ENCODE results near the gene CDCA8. TPM values are rescaled to one million over a fixed set of nuclear protein-coding genes. Genes with fewer than 3 reads are reported as not detected.

Gene CDCA8
- polyA plus RNA-seq, 2 of the 4 experiments (the other 2 are of a cell fraction) = 26.8 to 32.1 TPM

- 56% methylated on average over 9 of the region's 15 CpGs for WGBS (ENCODE audit: missing lambda C conversion rate)
- Histone ChIP-seq H3K9me3 (no peaks in the 10 kb centered on the region), H3K4me3 (no peak overlapping the region), H3K27ac (no peak overlapping the region), H3K4me1 (no peaks in the 10 kb centered on the region), H3K4me2 (no peak overlapping the region)
- no peak for DNase-seq (ENCODE audit: low read depth in 1 of 2, low spot score in 1 of 2)
- ChIA-PET CTCF (interaction anchor here (1.6 kb wide), 1 partner anchor 16 kb away, joined by 3 read pairs; no protein-coding TSS in a partner anchor), POLR2A (no interaction called here)
- TF ChIP-seq, protein P1, sequence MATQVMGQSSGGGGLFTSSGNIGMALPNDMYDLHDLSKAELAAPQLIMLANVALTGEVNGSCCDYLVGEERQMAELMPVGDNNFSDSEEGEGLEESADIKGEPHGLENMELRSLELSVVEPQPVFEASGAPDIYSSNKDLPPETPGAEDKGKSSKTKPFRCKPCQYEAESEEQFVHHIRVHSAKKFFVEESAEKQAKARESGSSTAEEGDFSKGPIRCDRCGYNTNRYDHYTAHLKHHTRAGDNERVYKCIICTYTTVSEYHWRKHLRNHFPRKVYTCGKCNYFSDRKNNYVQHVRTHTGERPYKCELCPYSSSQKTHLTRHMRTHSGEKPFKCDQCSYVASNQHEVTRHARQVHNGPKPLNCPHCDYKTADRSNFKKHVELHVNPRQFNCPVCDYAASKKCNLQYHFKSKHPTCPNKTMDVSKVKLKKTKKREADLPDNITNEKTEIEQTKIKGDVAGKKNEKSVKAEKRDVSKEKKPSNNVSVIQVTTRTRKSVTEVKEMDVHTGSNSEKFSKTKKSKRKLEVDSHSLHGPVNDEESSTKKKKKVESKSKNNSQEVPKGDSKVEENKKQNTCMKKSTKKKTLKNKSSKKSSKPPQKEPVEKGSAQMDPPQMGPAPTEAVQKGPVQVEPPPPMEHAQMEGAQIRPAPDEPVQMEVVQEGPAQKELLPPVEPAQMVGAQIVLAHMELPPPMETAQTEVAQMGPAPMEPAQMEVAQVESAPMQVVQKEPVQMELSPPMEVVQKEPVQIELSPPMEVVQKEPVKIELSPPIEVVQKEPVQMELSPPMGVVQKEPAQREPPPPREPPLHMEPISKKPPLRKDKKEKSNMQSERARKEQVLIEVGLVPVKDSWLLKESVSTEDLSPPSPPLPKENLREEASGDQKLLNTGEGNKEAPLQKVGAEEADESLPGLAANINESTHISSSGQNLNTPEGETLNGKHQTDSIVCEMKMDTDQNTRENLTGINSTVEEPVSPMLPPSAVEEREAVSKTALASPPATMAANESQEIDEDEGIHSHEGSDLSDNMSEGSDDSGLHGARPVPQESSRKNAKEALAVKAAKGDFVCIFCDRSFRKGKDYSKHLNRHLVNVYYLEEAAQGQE (IDR thresholded peaks at IDR 0.05) = no peak
- TF ChIP-seq BHLHE40 (IDR thresholded peaks at IDR 0.05; ENCODE audit: low read depth, low read length) = no peak
- no peak for TF ChIP-seq SMC3 (IDR thresholded peaks at IDR 0.05)
- no peak for TF ChIP-seq CEBPB (IDR thresholded peaks at IDR 0.05)
- TF ChIP-seq CHD2 (IDR thresholded peaks at IDR 0.05; ENCODE audit: low read length, partially characterized antibody) = no peak
- no peak for TF ChIP-seq MAFK (IDR thresholded peaks at IDR 0.05; ENCODE audit: partially characterized antibody)
- no peak for TF ChIP-seq CBX8 (IDR thresholded peaks at IDR 0.05)
- TF ChIP-seq KDM5A (IDR thresholded peaks at IDR 0.05) = no peak
- no peak for TF ChIP-seq HOXA7 (CRISPR knock-in tag; IDR thresholded peaks at IDR 0.05)
- TF ChIP-seq, protein P2, sequence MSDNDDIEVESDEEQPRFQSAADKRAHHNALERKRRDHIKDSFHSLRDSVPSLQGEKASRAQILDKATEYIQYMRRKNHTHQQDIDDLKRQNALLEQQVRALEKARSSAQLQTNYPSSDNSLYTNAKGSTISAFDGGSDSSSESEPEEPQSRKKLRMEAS (IDR thresholded peaks at IDR 0.05) = no peak
- TF ChIP-seq USF2 (IDR thresholded peaks at IDR 0.05) = no peak
- TF ChIP-seq NFE2L2 (conservative IDR thresholded peaks at IDR 0.05; ENCODE audit: low read length) = no peak
- no peak for TF ChIP-seq HOXB5 (CRISPR knock-in tag; IDR thresholded peaks at IDR 0.05)
- TF ChIP-seq GATA3 (IDR thresholded peaks at IDR 0.05; ENCODE audit: borderline replicate concordance) = no peak
- no peak for TF ChIP-seq NPAS2 (CRISPR knock-in tag; IDR thresholded peaks at IDR 0.05; ENCODE audit: borderline replicate concordance)
- TF ChIP-seq FOSL2 (IDR thresholded peaks at IDR 0.05) = no peak
- no peak for TF ChIP-seq FOSL2 (CRISPR knock-in tag; IDR thresholded peaks at IDR 0.05)
- no peak for TF ChIP-seq ZC3H11A (IDR thresholded peaks at IDR 0.05)
- no peak for FAIRE-seq
- ATAC-seq = no peak
Measured at GRCh38 chr1:37726751-37727585, 34.7 kb downstream of the CDCA8 start.

DNA sequence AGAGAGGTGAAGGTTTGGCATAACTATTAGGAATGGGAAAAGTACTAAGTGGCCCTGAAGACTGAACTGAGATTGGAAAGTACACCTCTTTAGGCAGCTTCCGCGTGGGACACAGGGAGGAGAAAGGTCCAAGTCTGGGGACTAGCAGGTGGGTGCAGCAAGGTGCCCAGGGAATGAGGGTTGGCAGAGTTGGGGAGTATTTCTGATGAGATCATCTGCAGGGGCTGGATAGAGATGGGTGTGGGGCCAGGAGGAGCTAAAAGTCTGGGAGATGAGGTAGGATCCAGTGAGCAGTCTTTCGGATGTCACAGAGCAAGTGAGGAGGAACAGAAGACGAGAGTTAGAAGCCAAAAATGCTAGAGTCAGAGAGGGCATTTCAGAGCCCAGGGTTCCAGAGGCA, 36.1 kb downstream of the CDCA8 start:
- Histone ChIP-seq H3K4me3 (no peak overlapping the region), H3K9me3 (no peaks in the 10 kb centered on the region), H3K4me1 (peaks cover 4% of the 10 kb centered on the region; the same call in 1 of the 3 replicates), H3K27ac (no peak overlapping the region), H3K4me2 (no peak overlapping the region)
- ChIA-PET POLR2A (no interaction called here), CTCF (interaction anchor here (1.3 to 1.6 kb wide), 2 partner anchors 15 to 45 kb away, joined by 3 read pairs; no protein-coding TSS in a partner anchor)
- TF ChIP-seq TFCP2L1 (CRISPR knock-in tag; IDR thresholded peaks at IDR 0.05) = no peak
- no peak for TF ChIP-seq USF2 (IDR thresholded peaks at IDR 0.05)
- TF ChIP-seq RNF2 (IDR thresholded peaks at IDR 0.05; ENCODE audit: borderline replicate concordance, low read depth) = no peak
- TF ChIP-seq CBX8 (IDR thresholded peaks at IDR 0.05) = no peak
- TF ChIP-seq EP300 (IDR thresholded peaks at IDR 0.05) = no peak
- no peak for TF ChIP-seq RCOR1 (IDR thresholded peaks at IDR 0.05; ENCODE audit: low read depth, low read length)
- TF ChIP-seq FOSL2 (IDR thresholded peaks at IDR 0.05) = no peak
- TF ChIP-seq FOSL2 (CRISPR knock-in tag; IDR thresholded peaks at IDR 0.05) = no peak
- TF ChIP-seq CHD2 (IDR thresholded peaks at IDR 0.05; ENCODE audit: low read length, partially characterized antibody) = no peak
- TF ChIP-seq HDAC2 (IDR thresholded peaks at IDR 0.05) = no peak
- TF ChIP-seq ESRRA (IDR thresholded peaks at IDR 0.05; ENCODE audit: borderline replicate concordance, low read length) = no peak
- TF ChIP-seq NFE2L2 (conservative IDR thresholded peaks at IDR 0.05; ENCODE audit: low read length) = no peak
- TF ChIP-seq MYC (IDR thresholded peaks at IDR 0.05; ENCODE audit: borderline replicate concordance, low read length) = no peak
- no peak for ATAC-seq
- no peak for FAIRE-seq
- no peak for DNase-seq (ENCODE audit: low read depth in 1 of 2, low spot score in 1 of 2)
- WGBS (ENCODE audit: missing lambda C conversion rate) = 75% methylated on average over 4 of the region's 4 CpGs
